CD14-positive monocyte (primary cell): Measurements from ENCODE around the gene LTO1. TPM values are rescaled to one million over a fixed set of nuclear protein-coding genes. Genes with fewer than 3 reads are reported as not detected.
A peak's percentile ranks its signal among the peaks of the same experiment; 100 is the strongest.
"Not testable (repeated sequence)": the region's sequence is repeated elsewhere in the genome, so short reads cannot be mapped to it uniquely, and the experiment has no call there.

Experiments
- DNase-seq, 3 donors: peaks; one replicate each; pipeline ENCODE4 v3.0.0-alpha.2; 2011 to 2022
- H2AFZ ChIP-seq: 2 replicates; pipeline ENCODE4 v1.6.0; 2012; ENCODE audit warnings: mild to moderate bottlenecking, low read depth, low read length, inconsistent platforms; ENCODE audit not compliant: insufficient read depth, poor library complexity, severe bottlenecking
- H3K27ac ChIP-seq, 2 donors: 1 replicate in 1 of 2; 2 replicates in 1 of 2; pipeline ENCODE4 v1.5.1; 2012 to 2013; ENCODE audit warnings: low read length in 2 of 2, control low read depth in 1 of 2, inconsistent platforms in 1 of 2, low read depth in 1 of 2, mild to moderate bottlenecking in 1 of 2
- H3K27me3 ChIP-seq, 2 donors: one replicate each; pipeline versions ENCODE4 v1.6.0 to v1.6.1; 2011 to 2013; ENCODE audit warnings: low read length in 2 of 2; ENCODE audit not compliant: control insufficient read depth in 2 of 2, insufficient read depth in 2 of 2
- H3K36me3 ChIP-seq, 2 donors: replicated peaks in 1 of 2; 1 replicate in 1 of 2; 2 replicates in 1 of 2; pipeline versions ENCODE4 v1.5.1 to v1.6.1; 2012 to 2013; ENCODE audit warnings: low read length in 2 of 2, control low read depth in 1 of 2, inconsistent platforms in 1 of 2, mild to moderate bottlenecking in 1 of 2; ENCODE audit not compliant: insufficient read depth in 2 of 2, control insufficient read depth in 1 of 2
- H3K4me1 ChIP-seq, 2 donors: 1 replicate in 1 of 2; 2 replicates in 1 of 2; pipeline versions ENCODE4 v1.5.1 to v1.6.1; 2012 to 2013; ENCODE audit warnings: low read length in 2 of 2, control low read depth in 1 of 2, inconsistent platforms in 1 of 2, mild to moderate bottlenecking in 1 of 2, moderate library complexity in 1 of 2; ENCODE audit not compliant: insufficient read depth in 2 of 2, control insufficient read depth in 1 of 2
- H3K4me2 ChIP-seq: replicated peaks from 2 replicates; pipeline ENCODE3; 2012; ENCODE audit warnings: low read length, moderate library complexity, mild to moderate bottlenecking; ENCODE audit not compliant: poor library complexity, severe bottlenecking; ENCODE audit errors: extremely low read depth
- H3K4me3 ChIP-seq, 3 experiments: fragments of 200-600 bp in 1 of 3; sonication (generic) in 1 of 3; replicated peaks in 1 of 3; 1 replicate in 2 of 3; 2 replicates in 1 of 3; pipeline ENCODE4 v1.5.1; 2011 to 2013; ENCODE audit warnings: low read length in 3 of 3, mild to moderate bottlenecking in 3 of 3, control low read depth in 2 of 3, low read depth in 2 of 3, inconsistent platforms in 1 of 3, moderate library complexity in 1 of 3
- H3K79me2 ChIP-seq: 2 replicates; pipeline ENCODE4 v1.6.0; 2012; ENCODE audit warnings: mild to moderate bottlenecking, control low read depth, inconsistent platforms, low read length, moderate library complexity; ENCODE audit not compliant: insufficient read depth
- H3K9ac ChIP-seq: 2 replicates; pipeline ENCODE4 v1.6.0; 2017; ENCODE audit warnings: low read length, mild to moderate bottlenecking; ENCODE audit not compliant: insufficient read depth, poor library complexity, severe bottlenecking
- H3K9me3 ChIP-seq, 2 donors: replicated peaks in 1 of 2; 1 replicate in 1 of 2; 2 replicates in 1 of 2; pipeline versions ENCODE4 v1.5.1 to v1.6.1; 2012 to 2013; ENCODE audit warnings: low read length in 2 of 2, control low read depth in 1 of 2; ENCODE audit not compliant: control insufficient read depth in 1 of 2, insufficient read depth in 1 of 2
- H4K20me1 ChIP-seq: 2 replicates; pipeline ENCODE4 v1.6.0; 2012; ENCODE audit warnings: mild to moderate bottlenecking, low read length, control low read depth, moderate library complexity; ENCODE audit not compliant: insufficient read depth
- H3K27ac Mint-ChIP-seq, 7 donors: one replicate each; pipeline ENCODE4 v1.8.0; 2020; ENCODE audit warnings: mild to moderate bottlenecking in 7 of 7, mixed read lengths in 7 of 7, moderate library complexity in 6 of 7, inconsistent platforms in 2 of 7
- H3K27me3 Mint-ChIP-seq, 3 donors: one replicate each; pipeline ENCODE4 v1.8.0; 2021 to 2022; ENCODE audit warnings: low read depth in 3 of 3, mild to moderate bottlenecking in 3 of 3, mixed read lengths in 3 of 3, moderate library complexity in 3 of 3, inconsistent platforms in 1 of 3
- H3K36me3 Mint-ChIP-seq, 2 donors: one replicate each; pipeline ENCODE4 v1.8.0; 2020; ENCODE audit warnings: mixed read lengths in 2 of 2, inconsistent platforms in 1 of 2, mild to moderate bottlenecking in 1 of 2
- H3K4me1 Mint-ChIP-seq: one replicate; pipeline ENCODE4 v1.8.0; 2020; ENCODE audit warnings: mild to moderate bottlenecking, mixed read lengths
- H3K4me3 Mint-ChIP-seq, 2 donors: one replicate each; pipeline ENCODE4 v1.8.0; 2020; ENCODE audit warnings: mild to moderate bottlenecking in 2 of 2, mixed read lengths in 2 of 2, moderate library complexity in 1 of 2
- H3K9me3 Mint-ChIP-seq, 7 donors: one replicate each; pipeline ENCODE4 v1.8.0; 2020 to 2022; ENCODE audit warnings: mixed read lengths in 7 of 7, mild to moderate bottlenecking in 6 of 7, moderate library complexity in 6 of 7, inconsistent platforms in 2 of 7
- WGBS: methylation state at CpG from one replicate; pipeline ENCODE4 v1.1.5; 2013; ENCODE audit warnings: missing lambda C conversion rate; ENCODE audit not compliant: insufficient coverage; 5-methylcytosine and 5-hydroxymethylcytosine counted together
- intact Hi-C, 2 donors: fragments of 100-400 bp; cut with micrococcal nuclease; formaldehyde crosslinking; loops; one replicate each; pipeline versions ENCODE4 v1.15.0 to v1.15.1; 2023
- polyA plus RNA-seq, 3 donors: library from polyadenylated mRNA; depleted of rRNA in 1 of 3; unstranded in 2 of 3; stranded (reverse) in 1 of 3; fragments of 300-500 nt in 2 of 3; fragments of >200 nt in 1 of 3; fragmentation: Illumina TruSeq in 2 of 3; gene quantifications; 1 replicate in 2 of 3; 2 replicates in 1 of 3; pipeline ENCODE4 v1.2.3, GENCODE V29; 2012 to 2021
- TF ChIP-seq, protein P1 (sequence below): fragments of 200-600 bp; IDR thresholded peaks from one replicate; pipeline ENCODE4 v1.8.0; 2022; ENCODE audit warnings: antibody characterized with exemption, mild to moderate bottlenecking

Gene LTO1
- polyA plus RNA-seq, 3 donors = 3.9 to 27.1 (median 5.2) TPM

GRCh38 chr11:69697469-69697843 lies 22.3 kb upstream of the LTO1 start:
- no peak for DNase-seq
- peak overlapping the region in 1 of 7 donors; percentile 68 for H3K27ac Mint-ChIP-seq
- H3K27ac ChIP-seq = no peak overlapping the region
- H3K9me3 Mint-ChIP-seq = peaks cover 0 to 8% (median 2%) of the 10 kb centered on the region in 7 donors
- H3K27me3 ChIP-seq = peaks cover 19 to 31% of the 10 kb centered on the region in 2 donors
- H3K4me3 Mint-ChIP-seq = no peak overlapping the region
- H2AFZ ChIP-seq = no peak overlapping the region
- intact Hi-C loops = no loop called here
- H3K4me2 ChIP-seq = no peak overlapping the region
- 95% methylated on average over 8 of the region's 8 CpGs for WGBS
- no peaks in the 10 kb centered on the region for H3K36me3 Mint-ChIP-seq
- H3K27me3 Mint-ChIP-seq = peaks cover 23 to 58% (median 37%) of the 10 kb centered on the region in 3 donors
- TF ChIP-seq, protein P1, sequence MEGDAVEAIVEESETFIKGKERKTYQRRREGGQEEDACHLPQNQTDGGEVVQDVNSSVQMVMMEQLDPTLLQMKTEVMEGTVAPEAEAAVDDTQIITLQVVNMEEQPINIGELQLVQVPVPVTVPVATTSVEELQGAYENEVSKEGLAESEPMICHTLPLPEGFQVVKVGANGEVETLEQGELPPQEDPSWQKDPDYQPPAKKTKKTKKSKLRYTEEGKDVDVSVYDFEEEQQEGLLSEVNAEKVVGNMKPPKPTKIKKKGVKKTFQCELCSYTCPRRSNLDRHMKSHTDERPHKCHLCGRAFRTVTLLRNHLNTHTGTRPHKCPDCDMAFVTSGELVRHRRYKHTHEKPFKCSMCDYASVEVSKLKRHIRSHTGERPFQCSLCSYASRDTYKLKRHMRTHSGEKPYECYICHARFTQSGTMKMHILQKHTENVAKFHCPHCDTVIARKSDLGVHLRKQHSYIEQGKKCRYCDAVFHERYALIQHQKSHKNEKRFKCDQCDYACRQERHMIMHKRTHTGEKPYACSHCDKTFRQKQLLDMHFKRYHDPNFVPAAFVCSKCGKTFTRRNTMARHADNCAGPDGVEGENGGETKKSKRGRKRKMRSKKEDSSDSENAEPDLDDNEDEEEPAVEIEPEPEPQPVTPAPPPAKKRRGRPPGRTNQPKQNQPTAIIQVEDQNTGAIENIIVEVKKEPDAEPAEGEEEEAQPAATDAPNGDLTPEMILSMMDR = no peak
- no peaks in the 10 kb centered on the region for H3K4me1 Mint-ChIP-seq
- no peaks in the 10 kb centered on the region for H3K36me3 ChIP-seq
- H3K4me3 ChIP-seq = no peak overlapping the region
- no peak overlapping the region for H3K9ac ChIP-seq
- H4K20me1 ChIP-seq = no peaks in the 10 kb centered on the region
- no peaks in the 10 kb centered on the region for H3K9me3 ChIP-seq
- H3K4me1 ChIP-seq = no peaks in the 10 kb centered on the region
- H3K79me2 ChIP-seq = no peaks in the 10 kb centered on the region

DNA sequence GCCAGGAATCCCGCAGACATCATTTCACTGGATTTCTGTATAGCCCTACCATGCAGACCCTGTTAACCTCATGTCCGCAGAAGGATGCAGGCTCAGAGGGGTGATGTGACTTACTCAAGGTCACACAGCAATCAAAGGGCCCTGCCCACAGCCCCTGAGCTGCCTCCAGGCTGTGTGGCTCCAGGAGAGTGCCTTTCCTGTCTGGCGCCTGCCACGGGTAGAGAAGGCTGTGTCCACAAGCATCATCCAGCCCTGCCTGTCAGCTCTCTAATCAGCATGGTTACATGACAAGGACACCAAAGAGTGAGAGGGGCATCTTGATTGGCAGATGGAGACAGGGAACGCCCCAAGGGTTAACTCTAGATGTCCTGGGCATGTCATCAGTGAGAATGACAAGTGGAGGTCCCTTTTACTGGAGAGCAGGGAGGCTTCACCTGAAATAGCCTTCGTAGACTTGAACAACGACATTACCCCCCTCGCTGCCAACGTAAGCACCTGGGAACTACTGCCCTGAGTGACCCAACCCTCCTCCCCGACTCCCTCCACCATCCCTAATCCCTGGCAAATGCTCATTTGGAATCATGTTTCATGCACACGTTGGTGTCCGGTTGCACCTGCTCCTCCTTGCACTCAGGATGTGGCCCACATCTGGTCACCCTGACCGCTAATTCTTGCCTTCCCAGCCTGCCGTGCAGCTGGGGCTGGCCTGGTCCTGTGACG lies 21.8 kb upstream of the LTO1 start:
- no peaks in the 10 kb centered on the region for H3K79me2 ChIP-seq
- Mint-ChIP-seq H3K27ac (peak overlapping the region in 1 of 7 donors; percentile 68), H3K27me3 (peaks cover 19 to 56% (median 33%) of the 10 kb centered on the region in 3 donors), H3K4me3 (no peak overlapping the region), H3K36me3 (no peaks in the 10 kb centered on the region), H3K9me3 (peaks cover 4 to 12% (median 7%) of the 10 kb centered on the region in 7 donors), H3K4me1 (no peaks in the 10 kb centered on the region)
- no peaks in the 10 kb centered on the region for H3K9me3 ChIP-seq
- DNase-seq = no peak
- WGBS = 67% methylated on average over 14 of the region's 15 CpGs
- H3K27ac ChIP-seq = no peak overlapping the region
- H3K27me3 ChIP-seq = peaks cover 14 to 27% of the 10 kb centered on the region in 2 donors
- no peak overlapping the region for H3K4me2 ChIP-seq
- intact Hi-C loops = no loop called here
- H4K20me1 ChIP-seq = no peaks in the 10 kb centered on the region
- no peak overlapping the region for H3K4me3 ChIP-seq
- no peaks in the 10 kb centered on the region for H3K36me3 ChIP-seq
- H2AFZ ChIP-seq = no peak overlapping the region
- H3K4me1 ChIP-seq = no peaks in the 10 kb centered on the region
- TF ChIP-seq, protein P1 = no peak
- H3K9ac ChIP-seq = no peak overlapping the region

- H3K4me1 Mint-ChIP-seq, intact Hi-C loops: not testable (repeated sequence)
Observed at GRCh38 chr11:69695995-69696394, 20.8 kb upstream of the LTO1 start.

More at GRCh38 chr11:69695995-69696394, 20.8 kb upstream of the LTO1 start:
- not testable (repeated sequence) for H3K27ac ChIP-seq, H3K36me3 Mint-ChIP-seq, H3K4me1 ChIP-seq, H4K20me1 ChIP-seq, H3K36me3 ChIP-seq, H2AFZ ChIP-seq, DNase-seq, H3K4me3 ChIP-seq, H3K79me2 ChIP-seq, H3K4me2 ChIP-seq, H3K9ac ChIP-seq, H3K27ac Mint-ChIP-seq, H3K9me3 ChIP-seq
- peak overlapping the region in 1 of 2 donors; percentile 51 for H3K4me3 Mint-ChIP-seq
- H3K27me3 Mint-ChIP-seq = peaks cover 10 to 51% (median 28%) of the 10 kb centered on the region in 3 donors
- peaks cover 4 to 16% (median 9%) of the 10 kb centered on the region in 7 donors for H3K9me3 Mint-ChIP-seq
- WGBS = 90% methylated on average over 2 of the region's 6 CpGs
- peaks cover 8 to 17% of the 10 kb centered on the region in 2 donors for H3K27me3 ChIP-seq
